ENCODE measurements around the gene TPCN2. TPM values are rescaled to one million over a fixed set of nuclear protein-coding genes. Genes with fewer than 3 reads are reported as not detected.

The TPCN2 gene
- total and polyA plus RNA-seq, 2 of the 4 experiments (the other 2 are of a cell fraction) = 3.4 to 8.0 TPM

DNA sequence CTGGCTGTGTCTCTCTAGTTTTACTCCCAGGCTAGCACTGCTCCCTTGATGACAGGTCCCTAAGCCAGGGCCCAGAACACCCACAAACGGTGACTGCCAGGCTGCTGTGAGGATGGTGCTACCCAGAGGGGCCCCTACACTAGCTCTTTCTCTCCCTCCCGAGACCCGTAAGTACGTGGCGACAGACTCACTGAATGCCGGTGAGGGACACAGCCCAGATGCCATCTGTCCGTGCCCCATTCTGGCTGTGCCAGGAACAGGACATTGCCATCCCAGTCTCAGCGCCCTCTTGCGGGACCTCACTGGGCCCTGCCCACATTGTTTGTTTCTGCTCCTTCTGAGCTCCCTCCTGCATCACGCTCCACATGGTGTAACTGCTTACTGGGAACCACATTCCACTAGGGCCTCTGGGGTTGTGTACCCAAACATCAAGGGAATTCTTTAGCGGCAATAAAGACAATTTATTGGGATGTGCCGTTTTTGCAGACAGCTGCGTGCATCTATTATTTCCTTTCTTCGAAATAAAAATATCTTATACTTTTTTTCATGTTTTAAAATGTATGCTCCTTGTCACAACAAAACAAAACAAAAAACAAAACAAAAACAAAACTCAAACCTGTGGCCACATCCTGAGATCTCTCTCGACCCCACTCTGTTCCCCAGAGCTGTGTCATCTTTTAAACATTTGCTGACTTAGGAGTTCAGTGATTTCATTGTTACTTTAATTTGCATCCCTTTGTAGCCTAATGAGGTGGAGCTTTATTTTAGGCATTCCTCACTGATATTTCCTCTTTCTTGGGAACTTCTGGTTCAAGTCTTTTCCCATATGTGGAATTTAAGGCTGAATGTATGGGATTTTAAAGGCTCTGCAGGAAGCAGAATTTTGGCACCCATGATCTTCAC is 4.4 kb upstream of the TPCN2 start:
- Histone ChIP-seq H2AK9ac (replicated peaks; ENCODE audit: low read depth, low read length, poor library complexity) (peak overlapping the region; percentile 70), H3K27me3 (ENCODE audit: control insufficient read depth, insufficient read depth, low read length) (no peaks in the 10 kb centered on the region), H4K20me1 (ENCODE audit: insufficient read depth, low read length) (no peaks in the 10 kb centered on the region), H3K4me3 (ENCODE audit: insufficient read depth, low read depth, low read length) (no peak overlapping the region), H2AFZ (replicated peaks; ENCODE audit: low read length, poor library complexity) (peak overlapping the region; percentile 90), H3K56ac (ENCODE audit: extremely low read depth, insufficient read depth, low read length) (0 out of 2 replicates have a peak overlapping the region, but pooled peaks have one; percentile 14), H3K27ac (ENCODE audit: insufficient read depth, low read length) (peak overlapping the region; percentile 65), H2AK5ac (ENCODE audit: low read depth, low read length) (peak overlapping the region; percentile 73), H4K5ac (ENCODE audit: low read depth, low read length) (peak overlapping the region; percentile 61), H3K79me1 (ENCODE audit: low read depth in 1 of 2, low read length in 2 of 2) (peaks cover 1 to 14% of the 10 kb centered on the region in 2 experiments; a peak in 3 of 4 replicates), H3K18ac (ENCODE audit: low read depth, low read length) (peak overlapping the region; percentile 76), H3K14ac (replicated peaks; ENCODE audit: low read depth, low read length) (no peak overlapping the region), H3K9me3 (ENCODE audit: control insufficient read depth, insufficient read depth, low read length) (no peaks in the 10 kb centered on the region), H3K9ac (ENCODE audit: low read depth, low read length) (no peak overlapping the region), H3K23ac (ENCODE audit: low read depth, low read length) (0 out of 2 replicates have a peak overlapping the region, but pooled peaks have one; percentile 7), H3K4me2 (ENCODE audit: low read depth, low read length) (no peak overlapping the region), H3K36me3 (ENCODE audit: control insufficient read depth, insufficient read depth, low read length) (no peaks in the 10 kb centered on the region), H4K91ac (ENCODE audit: insufficient read depth, low read depth, low read length) (peak overlapping the region; percentile 26; the same call in 1 of the 2 replicates), H4K8ac (ENCODE audit: low read depth in 2 of 2, low read length in 2 of 2) (peak overlapping the region in 1 of 2 experiments; percentile 56; a peak in 3 of 4 replicates), H3K4ac (ENCODE audit: low read depth, low read length) (peak overlapping the region; percentile 54), H3K4me1 (ENCODE audit: control insufficient read depth, insufficient read depth, low read length) (peaks cover 22% of the 10 kb centered on the region), H2BK120ac (ENCODE audit: low read depth, low read length) (peak overlapping the region; percentile 45), H2BK15ac (ENCODE audit: low read depth, low read length) (peak overlapping the region; percentile 50; the same call in 2 of the 3 replicates), H2BK20ac (ENCODE audit: low read depth, low read length) (peak overlapping the region; percentile 41; the same call in 1 of the 2 replicates), H3K9me1 (ENCODE audit: insufficient read depth, low read length) (peaks cover 16% of the 10 kb centered on the region), H2BK5ac (ENCODE audit: low read depth, low read length, poor library complexity, severe bottlenecking) (peak overlapping the region; percentile 36)
- BruUV-seq (replicated peaks) = no TSS peak
- WGBS, 2 experiments (ENCODE audit: extremely low coverage in 2 of 2, insufficient read length in 1 of 2) = 31% methylated on average over 5 of the region's 15 CpGs; no CpG with 5 or more reads in 1 of the 2 experiments
- dilution Hi-C loops (cut with HindIII; ENCODE audit: low sequenced_read_pairs, unreplicated experiment) = no loop called here
- CTCF ChIA-PET = interaction anchor here (0.6 to 2.1 kb wide), 4 partner anchors 11 to 136 kb away, joined by 3 to 11 read pairs (median 3); partner anchors contain the start of gene MRGPRF
- POLR2A ChIA-PET (ENCODE audit: unreplicated experiment) = interaction anchor here (0.5 to 1.0 kb wide), 4 partner anchors 30 to 36 kb away, joined by 3 read pairs; partner anchors contain the start of gene MRGPRF
- ATAC-seq (ENCODE audit: low read depth) (peak; percentile 64), DNase-seq (peak; percentile 72)
- in situ Hi-C loops (cut with MboI; ENCODE audit: low sequenced_read_pairs) = no loop called here
- intact Hi-C loops (cut with micrococcal nuclease) = loop anchor here (1.0 kb wide), 2 partner anchors 31 to 140 kb away; partner anchors contain the start of gene MRGPRF
- peak; percentile 77; the same call in 1 of the 2 replicates for TF ChIP-seq MXI1 (IDR thresholded peaks at IDR 0.05; ENCODE audit: borderline replicate concordance, low read depth, low read length)
- peak; percentile 55; the same call in 1 of the 2 replicates for TF ChIP-seq MAZ (IDR thresholded peaks at IDR 0.05; ENCODE audit: borderline replicate concordance, low read depth, low read length)
- TF ChIP-seq RAD21 (IDR thresholded peaks at IDR 0.05; ENCODE audit: low read length) = peak; percentile 68
- TF ChIP-seq MAFK (IDR thresholded peaks at IDR 0.05; ENCODE audit: low read depth, low read length) = peak; percentile 65
- TF ChIP-seq CEBPB (IDR thresholded peaks at IDR 0.05; ENCODE audit: low read depth, low read length) = no peak
- TF ChIP-seq, protein P1, sequence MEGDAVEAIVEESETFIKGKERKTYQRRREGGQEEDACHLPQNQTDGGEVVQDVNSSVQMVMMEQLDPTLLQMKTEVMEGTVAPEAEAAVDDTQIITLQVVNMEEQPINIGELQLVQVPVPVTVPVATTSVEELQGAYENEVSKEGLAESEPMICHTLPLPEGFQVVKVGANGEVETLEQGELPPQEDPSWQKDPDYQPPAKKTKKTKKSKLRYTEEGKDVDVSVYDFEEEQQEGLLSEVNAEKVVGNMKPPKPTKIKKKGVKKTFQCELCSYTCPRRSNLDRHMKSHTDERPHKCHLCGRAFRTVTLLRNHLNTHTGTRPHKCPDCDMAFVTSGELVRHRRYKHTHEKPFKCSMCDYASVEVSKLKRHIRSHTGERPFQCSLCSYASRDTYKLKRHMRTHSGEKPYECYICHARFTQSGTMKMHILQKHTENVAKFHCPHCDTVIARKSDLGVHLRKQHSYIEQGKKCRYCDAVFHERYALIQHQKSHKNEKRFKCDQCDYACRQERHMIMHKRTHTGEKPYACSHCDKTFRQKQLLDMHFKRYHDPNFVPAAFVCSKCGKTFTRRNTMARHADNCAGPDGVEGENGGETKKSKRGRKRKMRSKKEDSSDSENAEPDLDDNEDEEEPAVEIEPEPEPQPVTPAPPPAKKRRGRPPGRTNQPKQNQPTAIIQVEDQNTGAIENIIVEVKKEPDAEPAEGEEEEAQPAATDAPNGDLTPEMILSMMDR (conservative IDR thresholded peaks at IDR 0.05; ENCODE audit: low read depth, low read length) = peak; percentile 70
- TF ChIP-seq RFX5 (IDR thresholded peaks at IDR 0.05; ENCODE audit: low read depth, low read length) = no peak
- TF ChIP-seq BHLHE40 (IDR thresholded peaks at IDR 0.05; ENCODE audit: low read depth, low read length) = no peak
- no peak for TF ChIP-seq FOS (IDR thresholded peaks at IDR 0.05; ENCODE audit: low read depth, low read length)
- TF ChIP-seq, protein P2, sequence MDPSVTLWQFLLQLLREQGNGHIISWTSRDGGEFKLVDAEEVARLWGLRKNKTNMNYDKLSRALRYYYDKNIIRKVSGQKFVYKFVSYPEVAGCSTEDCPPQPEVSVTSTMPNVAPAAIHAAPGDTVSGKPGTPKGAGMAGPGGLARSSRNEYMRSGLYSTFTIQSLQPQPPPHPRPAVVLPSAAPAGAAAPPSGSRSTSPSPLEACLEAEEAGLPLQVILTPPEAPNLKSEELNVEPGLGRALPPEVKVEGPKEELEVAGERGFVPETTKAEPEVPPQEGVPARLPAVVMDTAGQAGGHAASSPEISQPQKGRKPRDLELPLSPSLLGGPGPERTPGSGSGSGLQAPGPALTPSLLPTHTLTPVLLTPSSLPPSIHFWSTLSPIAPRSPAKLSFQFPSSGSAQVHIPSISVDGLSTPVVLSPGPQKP (IDR thresholded peaks at IDR 0.05; ENCODE audit: borderline replicate concordance, low read depth, low read length) = no peak
- no peak for TF ChIP-seq POLR2A (IDR thresholded peaks at IDR 0.05; ENCODE audit: low read depth, low read length)
- TF ChIP-seq, protein P3, sequence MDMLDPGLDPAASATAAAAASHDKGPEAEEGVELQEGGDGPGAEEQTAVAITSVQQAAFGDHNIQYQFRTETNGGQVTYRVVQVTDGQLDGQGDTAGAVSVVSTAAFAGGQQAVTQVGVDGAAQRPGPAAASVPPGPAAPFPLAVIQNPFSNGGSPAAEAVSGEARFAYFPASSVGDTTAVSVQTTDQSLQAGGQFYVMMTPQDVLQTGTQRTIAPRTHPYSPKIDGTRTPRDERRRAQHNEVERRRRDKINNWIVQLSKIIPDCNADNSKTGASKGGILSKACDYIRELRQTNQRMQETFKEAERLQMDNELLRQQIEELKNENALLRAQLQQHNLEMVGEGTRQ (IDR thresholded peaks at IDR 0.05; ENCODE audit: low read depth, low read length) = peak; percentile 59; the same call in 1 of the 2 replicates

Data from IMR-90 (cell line).